HepG2 (cell line): ENCODE measurements around the gene UMOD. TPM values are rescaled to one million over a fixed set of nuclear protein-coding genes. Genes with fewer than 3 reads are reported as not detected.

Experiments used
- FOXJ3 ChIP-seq: sonication (generic); formaldehyde crosslinking; IDR thresholded peaks from 2 replicates; pipeline ENCODE4 v1.4.0; 2020; ENCODE audit warnings: missing genetic modification reagents, mild to moderate bottlenecking, borderline replicate concordance
- HES4 ChIP-seq: sonication (generic); formaldehyde crosslinking; IDR thresholded peaks from 2 replicates; pipeline ENCODE4 v1.9.0; 2021; ENCODE audit warnings: mild to moderate bottlenecking, missing genetic modification reagents, borderline replicate concordance
- KLF16 ChIP-seq, 2 experiments: sonication (generic) in 1 of 2; formaldehyde crosslinking in 1 of 2; IDR thresholded peaks; 2 replicates each; pipeline versions ENCODE4 v1.6.1 to v1.8.0; 2016 to 2023; ENCODE audit warnings: missing genetic modification reagents in 2 of 2, missing compliant biosample characterization in 1 of 2
- KMT2B ChIP-seq: IDR thresholded peaks from 2 replicates; pipeline ENCODE4 v1.6.1; 2016; ENCODE audit warnings: missing genetic modification reagents, missing compliant biosample characterization
- MLLT10 ChIP-seq: sonication (generic); formaldehyde crosslinking; IDR thresholded peaks from 2 replicates; pipeline ENCODE4 v1.4.0; 2020; ENCODE audit warnings: missing genetic modification reagents
- RARA ChIP-seq: IDR thresholded peaks from 2 replicates; pipeline ENCODE4 v1.6.1; 2016; ENCODE audit warnings: missing genetic modification reagents, missing compliant biosample characterization
- SAFB2 ChIP-seq: sonication (generic); formaldehyde crosslinking; IDR thresholded peaks from 2 replicates; pipeline ENCODE4 v1.5.1; 2020; ENCODE audit warnings: missing genetic modification reagents, low read depth, mild to moderate bottlenecking, borderline replicate concordance
- SOX13 ChIP-seq, 3 experiments: fragments of 450-650 bp in 1 of 3; sonication (generic) in 1 of 3; formaldehyde crosslinking in 1 of 3; IDR thresholded peaks in 2 of 3; conservative IDR thresholded peaks in 1 of 3; 2 replicates each; pipeline versions ENCODE4 v1.5.0 to v1.6.1; 2016 to 2020; ENCODE audit warnings: antibody characterized with exemption in 1 of 3, mild to moderate bottlenecking in 1 of 3, missing compliant biosample characterization in 1 of 3, missing genetic modification reagents in 1 of 3, moderate library complexity in 1 of 3
- ZMYM4 ChIP-seq: sonication (generic); formaldehyde crosslinking; IDR thresholded peaks from 2 replicates; pipeline ENCODE4 v1.8.1; 2023; ENCODE audit warnings: mild to moderate bottlenecking, missing genetic modification reagents
- ZNF225 ChIP-seq: sonication (generic); formaldehyde crosslinking; IDR thresholded peaks from 2 replicates; pipeline ENCODE4 v1.4.0; 2020; ENCODE audit warnings: mild to moderate bottlenecking, missing genetic modification reagents
- ZNF543 ChIP-seq: sonication (generic); formaldehyde crosslinking; IDR thresholded peaks from 2 replicates; pipeline ENCODE4 v1.4.0; 2020; ENCODE audit warnings: mild to moderate bottlenecking, missing genetic modification reagents
- ZNF572 ChIP-seq: sonication (generic); formaldehyde crosslinking; IDR thresholded peaks from 2 replicates; pipeline ENCODE4 v1.5.1; 2020; ENCODE audit warnings: mild to moderate bottlenecking, missing genetic modification reagents
- ZNF614 ChIP-seq: IDR thresholded peaks from 2 replicates; pipeline ENCODE4 v1.6.1; 2018; ENCODE audit warnings: missing biosample characterization, missing genetic modification reagents, inconsistent platforms, borderline replicate concordance
- ZNF720 ChIP-seq: sonication (generic); formaldehyde crosslinking; IDR thresholded peaks from 2 replicates; pipeline ENCODE4 v1.4.0; 2020; ENCODE audit warnings: missing genetic modification reagents
- ZNF724P ChIP-seq: sonication (generic); formaldehyde crosslinking; IDR thresholded peaks from 2 replicates; pipeline ENCODE4 v1.8.0; 2022; ENCODE audit warnings: missing genetic modification reagents, borderline replicate concordance
- ZSCAN12 ChIP-seq: sonication (generic); formaldehyde crosslinking; IDR thresholded peaks from 2 replicates; pipeline ENCODE4 v1.9.0; 2021; ENCODE audit warnings: mild to moderate bottlenecking, missing genetic modification reagents
- polyA plus RNA-seq, 8 experiments: library from polyadenylated mRNA; depleted of rRNA in 3 of 8; stranded (reverse) in 7 of 8; unstranded in 1 of 8; fragments of >200 nt; fragmentation: Illumina TruSeq in 4 of 8; extraction: Trizol in 4 of 8; gene quantifications; 2 replicates each; pipeline versions ENCODE4 v1.2.1 to v1.2.3, GENCODE V29; 2011 to 2016; ENCODE audit warnings: low read depth in 4 of 8, missing spikeins in 1 of 8, mixed read lengths in 1 of 8; ENCODE audit not compliant: insufficient read depth in 1 of 8
- total RNA-seq, 5 experiments: library from RNA; depleted of rRNA; stranded (reverse); fragments of >200 nt; fragmentation: Illumina TruSeq; extraction: Trizol; gene quantifications; 2 replicates each; pipeline ENCODE4 v1.2.3, GENCODE V29; 2016; ENCODE audit warnings: low read depth in 1 of 5
- TF ChIP-seq, protein P1 (sequence below): sonication (generic); formaldehyde crosslinking; IDR thresholded peaks from 2 replicates; pipeline ENCODE4 v1.5.0; 2020; ENCODE audit warnings: missing genetic modification reagents
- TF ChIP-seq, protein P2 (sequence below): sonication (generic); formaldehyde crosslinking; IDR thresholded peaks from 2 replicates; pipeline ENCODE4 v1.5.0; 2020; ENCODE audit warnings: mild to moderate bottlenecking, missing genetic modification reagents, borderline replicate concordance
- TF ChIP-seq, protein P3 (sequence below): sonication (generic); formaldehyde crosslinking; conservative IDR thresholded peaks from 2 replicates; pipeline ENCODE4 v1.8.1; 2023; ENCODE audit warnings: missing genetic modification reagents

Gene UMOD
- total and polyA plus RNA-seq, 2 of the 13 experiments (the other 11 are each of a cell fraction or from before 2014, with no cell fraction given): not detected

DNA sequence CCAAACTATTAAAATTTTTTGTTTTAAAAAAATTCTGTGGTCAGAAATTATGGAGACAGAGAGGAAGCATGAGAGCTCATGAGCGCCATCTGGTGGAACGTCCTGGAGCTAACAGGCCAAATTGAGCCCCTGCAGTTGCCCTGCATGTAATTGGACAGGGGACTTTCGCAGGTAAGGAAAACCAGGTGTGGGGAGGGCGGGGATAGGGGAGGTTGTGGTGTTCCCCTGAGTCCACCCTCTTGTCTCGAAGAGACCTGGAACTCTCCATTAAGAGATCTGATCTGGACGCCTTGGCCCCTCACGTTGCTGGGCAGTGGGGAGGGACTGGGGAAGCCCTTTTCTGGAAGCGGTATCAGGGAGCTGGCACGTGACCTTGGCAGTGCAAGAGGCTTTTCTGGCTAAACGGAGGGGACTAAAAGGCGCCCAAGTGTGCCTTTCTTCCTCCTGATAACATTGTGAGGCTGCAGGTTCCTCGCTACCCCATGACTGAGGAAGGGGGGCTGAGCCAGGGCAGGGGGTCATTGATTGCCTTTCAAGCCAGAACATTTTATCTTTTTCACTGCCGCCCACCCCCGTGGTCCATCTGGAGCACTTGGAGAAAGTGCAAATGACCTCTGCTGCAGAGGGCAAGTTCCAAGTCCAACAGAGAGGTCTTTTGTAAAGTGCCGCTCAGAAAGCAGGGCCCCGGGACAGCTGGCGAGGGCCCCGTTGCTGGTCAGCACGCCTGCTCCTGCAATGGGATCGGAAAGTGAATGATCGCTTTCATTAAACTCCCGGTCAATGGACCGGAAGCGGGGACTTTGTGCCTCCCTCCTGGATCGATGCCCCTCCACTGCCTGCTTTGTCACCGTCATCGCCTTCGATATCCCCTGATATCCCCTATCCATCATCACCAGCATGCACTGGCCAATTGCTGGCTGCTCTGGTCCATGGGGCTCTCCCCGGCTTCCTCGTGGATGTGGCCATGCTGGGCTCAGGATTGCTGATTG, 33.6 kb upstream of the UMOD start (continued):
- no peak for TF ChIP-seq MLLT10 (CRISPR knock-in tag)
- TF ChIP-seq FOXJ3 (CRISPR knock-in tag): peak; percentile 49; the same call in 1 of the 2 replicates
- peak; percentile 80; the same call in 1 of the 2 replicates for TF ChIP-seq ZNF225 (CRISPR knock-in tag)
- 0 out of 2 replicates have a peak, but pooled peaks have one; percentile 16 for TF ChIP-seq ZNF543
- TF ChIP-seq ZNF720 (CRISPR knock-in tag): no peak
- no peak; the same call in 1 of the 2 replicates for TF ChIP-seq ZNF572 (CRISPR knock-in tag)
- TF ChIP-seq, protein P1, sequence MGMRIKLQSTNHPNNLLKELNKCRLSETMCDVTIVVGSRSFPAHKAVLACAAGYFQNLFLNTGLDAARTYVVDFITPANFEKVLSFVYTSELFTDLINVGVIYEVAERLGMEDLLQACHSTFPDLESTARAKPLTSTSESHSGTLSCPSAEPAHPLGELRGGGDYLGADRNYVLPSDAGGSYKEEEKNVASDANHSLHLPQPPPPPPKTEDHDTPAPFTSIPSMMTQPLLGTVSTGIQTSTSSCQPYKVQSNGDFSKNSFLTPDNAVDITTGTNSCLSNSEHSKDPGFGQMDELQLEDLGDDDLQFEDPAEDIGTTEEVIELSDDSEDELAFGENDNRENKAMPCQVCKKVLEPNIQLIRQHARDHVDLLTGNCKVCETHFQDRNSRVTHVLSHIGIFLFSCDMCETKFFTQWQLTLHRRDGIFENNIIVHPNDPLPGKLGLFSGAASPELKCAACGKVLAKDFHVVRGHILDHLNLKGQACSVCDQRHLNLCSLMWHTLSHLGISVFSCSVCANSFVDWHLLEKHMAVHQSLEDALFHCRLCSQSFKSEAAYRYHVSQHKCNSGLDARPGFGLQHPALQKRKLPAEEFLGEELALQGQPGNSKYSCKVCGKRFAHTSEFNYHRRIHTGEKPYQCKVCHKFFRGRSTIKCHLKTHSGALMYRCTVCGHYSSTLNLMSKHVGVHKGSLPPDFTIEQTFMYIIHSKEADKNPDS: 0 out of 2 replicates have a peak, but pooled peaks have one; percentile 75
- TF ChIP-seq KLF16 (CRISPR knock-in tag; IDR thresholded peaks at IDR 0.05): 0 out of 4 replicates have a peak, but pooled peaks of 1 of the 2 experiments have one; percentile 43
- no peak for TF ChIP-seq SOX13 (IDR thresholded peaks at IDR 0.05)
- TF ChIP-seq SOX13 (CRISPR knock-in tag; conservative IDR thresholded peaks at IDR 0.05 in 1 of 2, IDR thresholded peaks at IDR 0.05 in 1 of 2): peak in 1 of 2 experiments; percentile 49; a peak in 1 of 4 replicates
- TF ChIP-seq ZSCAN12 (CRISPR knock-in tag): 0 out of 2 replicates have a peak, but pooled peaks have one; percentile 34
- TF ChIP-seq KMT2B: no peak; the same call in 1 of the 2 replicates
- peak; percentile 88 for TF ChIP-seq ZMYM4 (CRISPR knock-in tag)
- peak; percentile 83 for TF ChIP-seq RARA (CRISPR knock-in tag)
- TF ChIP-seq, protein P2, sequence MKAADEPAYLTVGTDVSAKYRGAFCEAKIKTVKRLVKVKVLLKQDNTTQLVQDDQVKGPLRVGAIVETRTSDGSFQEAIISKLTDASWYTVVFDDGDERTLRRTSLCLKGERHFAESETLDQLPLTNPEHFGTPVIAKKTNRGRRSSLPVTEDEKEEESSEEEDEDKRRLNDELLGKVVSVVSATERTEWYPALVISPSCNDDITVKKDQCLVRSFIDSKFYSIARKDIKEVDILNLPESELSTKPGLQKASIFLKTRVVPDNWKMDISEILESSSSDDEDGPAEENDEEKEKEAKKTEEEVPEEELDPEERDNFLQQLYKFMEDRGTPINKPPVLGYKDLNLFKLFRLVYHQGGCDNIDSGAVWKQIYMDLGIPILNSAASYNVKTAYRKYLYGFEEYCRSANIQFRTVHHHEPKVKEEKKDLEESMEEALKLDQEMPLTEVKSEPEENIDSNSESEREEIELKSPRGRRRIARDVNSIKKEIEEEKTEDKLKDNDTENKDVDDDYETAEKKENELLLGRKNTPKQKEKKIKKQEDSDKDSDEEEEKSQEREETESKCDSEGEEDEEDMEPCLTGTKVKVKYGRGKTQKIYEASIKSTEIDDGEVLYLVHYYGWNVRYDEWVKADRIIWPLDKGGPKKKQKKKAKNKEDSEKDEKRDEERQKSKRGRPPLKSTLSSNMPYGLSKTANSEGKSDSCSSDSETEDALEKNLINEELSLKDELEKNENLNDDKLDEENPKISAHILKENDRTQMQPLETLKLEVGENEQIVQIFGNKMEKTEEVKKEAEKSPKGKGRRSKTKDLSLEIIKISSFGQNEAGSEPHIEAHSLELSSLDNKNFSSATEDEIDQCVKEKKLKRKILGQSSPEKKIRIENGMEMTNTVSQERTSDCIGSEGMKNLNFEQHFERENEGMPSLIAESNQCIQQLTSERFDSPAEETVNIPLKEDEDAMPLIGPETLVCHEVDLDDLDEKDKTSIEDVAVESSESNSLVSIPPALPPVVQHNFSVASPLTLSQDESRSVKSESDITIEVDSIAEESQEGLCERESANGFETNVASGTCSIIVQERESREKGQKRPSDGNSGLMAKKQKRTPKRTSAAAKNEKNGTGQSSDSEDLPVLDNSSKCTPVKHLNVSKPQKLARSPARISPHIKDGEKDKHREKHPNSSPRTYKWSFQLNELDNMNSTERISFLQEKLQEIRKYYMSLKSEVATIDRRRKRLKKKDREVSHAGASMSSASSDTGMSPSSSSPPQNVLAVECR (CRISPR knock-in tag): peak; percentile 76; the same call in 1 of the 2 replicates
- TF ChIP-seq ZNF724P (CRISPR knock-in tag): peak; percentile 66
- TF ChIP-seq, protein P3, sequence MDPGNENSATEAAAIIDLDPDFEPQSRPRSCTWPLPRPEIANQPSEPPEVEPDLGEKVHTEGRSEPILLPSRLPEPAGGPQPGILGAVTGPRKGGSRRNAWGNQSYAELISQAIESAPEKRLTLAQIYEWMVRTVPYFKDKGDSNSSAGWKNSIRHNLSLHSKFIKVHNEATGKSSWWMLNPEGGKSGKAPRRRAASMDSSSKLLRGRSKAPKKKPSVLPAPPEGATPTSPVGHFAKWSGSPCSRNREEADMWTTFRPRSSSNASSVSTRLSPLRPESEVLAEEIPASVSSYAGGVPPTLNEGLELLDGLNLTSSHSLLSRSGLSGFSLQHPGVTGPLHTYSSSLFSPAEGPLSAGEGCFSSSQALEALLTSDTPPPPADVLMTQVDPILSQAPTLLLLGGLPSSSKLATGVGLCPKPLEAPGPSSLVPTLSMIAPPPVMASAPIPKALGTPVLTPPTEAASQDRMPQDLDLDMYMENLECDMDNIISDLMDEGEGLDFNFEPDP (CRISPR knock-in tag): 0 out of 2 replicates have a peak, but pooled peaks have one; percentile 81
- peak; percentile 60 for TF ChIP-seq HES4 (CRISPR knock-in tag)
- TF ChIP-seq ZNF614 (CRISPR knock-in tag): no peak; the same call in 1 of the 2 replicates
- TF ChIP-seq SAFB2 (CRISPR knock-in tag): no peak; the same call in 1 of the 2 replicates
